Thoracic aorta (tissue), 2 donors: Measurements from ENCODE around the gene PLAAT5. TPM values are rescaled to one million over a fixed set of nuclear protein-coding genes. Genes with fewer than 3 reads are reported as not detected.

ENCODE experiments used
- ATAC-seq: fragments of 150-250 bp; one replicate; pipeline ENCODE4 v1.8.0; 2017; ENCODE audit warnings: low read depth; ENCODE audit not compliant: insufficient number of reproducible peaks, low FRiP score
- DNase-seq: peaks from one replicate; pipeline ENCODE4 v3.0.0-alpha.2; 2020; ENCODE audit warnings: low spot score
- H3K27ac ChIP-seq, 2 donors: fragments of 200-600 bp; sonication (generic); 1 replicate in 1 of 2; 2 replicates in 1 of 2; pipeline ENCODE4 v1.5.1; 2016; ENCODE audit warnings: mild to moderate bottlenecking in 2 of 2, moderate library complexity in 2 of 2
- H3K27me3 ChIP-seq: fragments of 200-600 bp; sonication (generic); replicated peaks from 2 replicates; pipeline ENCODE4 v1.6.0; 2016; ENCODE audit warnings: mild to moderate bottlenecking; ENCODE audit not compliant: insufficient read depth
- H3K36me3 ChIP-seq: fragments of 200-600 bp; sonication (generic); one replicate; pipeline ENCODE4 v1.5.1; 2016
- H3K4me1 ChIP-seq, 2 donors: fragments of 200-600 bp; sonication (generic); 1 replicate in 1 of 2; 2 replicates in 1 of 2; pipeline versions ENCODE4 v1.5.1 to v1.6.0; 2016; ENCODE audit warnings: low read depth in 2 of 2, mild to moderate bottlenecking in 1 of 2; ENCODE audit not compliant: control insufficient read depth in 1 of 2
- H3K4me3 ChIP-seq: fragments of 200-600 bp; sonication (generic); 2 replicates; pipeline ENCODE4 v1.5.1; 2016; ENCODE audit warnings: mild to moderate bottlenecking
- H3K9me3 ChIP-seq: fragments of 200-600 bp; sonication (generic); 2 replicates; pipeline ENCODE4 v1.5.1; 2016
- CTCF ChIP-seq: fragments of 200-600 bp; sonication (generic); IDR thresholded peaks from one replicate; pipeline ENCODE4 v1.5.1; 2019; ENCODE audit warnings: antibody characterized with exemption
- total RNA-seq, 2 donors: library from RNA; depleted of rRNA; stranded (reverse); fragments of >200 nt; gene quantifications; one replicate each; pipeline versions ENCODE4 v1.1.0 to v1.2.3, GENCODE V29; 2016

The PLAAT5 gene
- total RNA-seq, 2 donors from 2014 or later, result 0.49 to 1.8 TPM

DNA sequence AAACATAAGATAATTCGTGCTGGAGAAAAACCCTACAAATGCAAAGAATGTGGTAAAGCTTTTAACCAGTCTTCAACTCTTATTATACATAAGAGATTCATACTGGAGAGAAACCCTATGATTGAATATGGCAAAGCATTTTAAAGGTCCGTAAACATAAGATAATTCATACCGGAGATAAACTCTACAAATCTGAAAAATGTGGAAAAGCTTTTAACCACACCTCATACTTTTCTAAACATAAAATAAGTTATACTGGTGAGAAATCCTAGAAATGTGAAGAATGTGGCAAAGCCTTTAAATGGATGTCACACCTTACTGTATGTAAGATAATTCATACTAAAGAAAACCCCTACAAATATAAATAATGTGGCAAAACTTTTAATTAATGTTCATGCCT is 20.7 kb downstream of the PLAAT5 start:
- Histone ChIP-seq H3K27me3 (no peaks in the 10 kb centered on the region), H3K4me1 (no peaks in the 10 kb centered on the region), H3K4me3 (no peak overlapping the region), H3K36me3 (no peaks in the 10 kb centered on the region), H3K9me3 (peaks cover 8% of the 10 kb centered on the region), H3K27ac (no peak overlapping the region)
- no peak for TF ChIP-seq CTCF
- DNase-seq (no peak), ATAC-seq (no peak)

DNA sequence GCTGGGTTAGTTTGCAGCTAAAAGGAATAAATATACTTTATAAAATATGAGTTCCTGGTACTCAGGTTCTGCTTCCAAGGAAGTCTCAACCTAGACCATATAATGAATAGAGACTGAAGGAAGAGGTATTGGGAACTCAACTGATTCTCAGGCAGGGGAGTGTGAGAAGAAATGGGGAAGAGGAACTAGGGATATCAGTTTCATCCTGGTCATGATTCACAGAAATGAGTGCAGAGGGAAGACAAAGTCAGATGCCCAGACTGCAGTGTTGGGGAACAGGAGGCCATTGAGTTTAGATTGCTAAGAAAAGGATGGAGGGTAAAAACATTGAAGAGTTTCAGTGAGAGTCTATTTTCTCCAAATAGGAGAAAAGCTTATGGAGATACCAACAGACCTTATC is 28.8 kb downstream of the PLAAT5 start:
- H3K4me3 ChIP-seq, result no peak overlapping the region
- no peaks in the 10 kb centered on the region for H3K4me1 ChIP-seq
- TF ChIP-seq CTCF, result no peak
- ATAC-seq (no peak), DNase-seq (no peak)
- H3K9me3 ChIP-seq, result no peaks in the 10 kb centered on the region
- H3K27ac ChIP-seq, result no peak overlapping the region
- no peaks in the 10 kb centered on the region for H3K36me3 ChIP-seq
- H3K27me3 ChIP-seq, result no peaks in the 10 kb centered on the region

- TF ChIP-seq CTCF, result no peak
- no peak for ATAC-seq
- H3K27ac ChIP-seq, result no peak overlapping the region
- no peaks in the 10 kb centered on the region for H3K27me3 ChIP-seq
- no peaks in the 10 kb centered on the region for H3K4me1 ChIP-seq
- no peaks in the 10 kb centered on the region for H3K36me3 ChIP-seq
- DNase-seq, result no peak
- H3K4me3 ChIP-seq, result no peak overlapping the region
- no peaks in the 10 kb centered on the region for H3K9me3 ChIP-seq
Measured at GRCh38 chr11:63459586-63459985, 31.4 kb downstream of the PLAAT5 start.

DNA sequence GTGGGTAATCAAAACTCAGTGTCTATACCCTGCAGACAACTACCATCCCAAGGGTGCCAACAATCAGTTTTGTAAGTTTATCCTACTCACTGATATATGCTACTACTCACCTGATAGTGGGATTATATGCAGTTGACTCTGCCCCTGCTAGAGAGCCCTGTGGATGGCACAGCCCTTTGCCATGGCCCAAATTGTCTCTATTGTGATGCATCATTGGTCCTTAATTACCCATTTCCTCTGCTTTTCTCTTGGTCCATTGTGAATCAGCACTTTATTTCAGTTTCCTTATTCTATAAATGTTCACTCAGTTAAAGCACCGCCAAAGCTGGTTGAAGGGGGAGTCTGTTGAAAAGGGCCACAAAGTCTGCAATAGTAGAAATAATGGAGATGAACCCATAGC is 42.3 kb downstream of the PLAAT5 start:
- DNase-seq (no peak), ATAC-seq (no peak)
- no peaks in the 10 kb centered on the region for H3K4me1 ChIP-seq
- no peak overlapping the region for H3K4me3 ChIP-seq
- H3K9me3 ChIP-seq, result no peaks in the 10 kb centered on the region
- no peaks in the 10 kb centered on the region for H3K36me3 ChIP-seq
- no peak for TF ChIP-seq CTCF
- H3K27ac ChIP-seq, result no peak overlapping the region
- no peaks in the 10 kb centered on the region for H3K27me3 ChIP-seq

DNA sequence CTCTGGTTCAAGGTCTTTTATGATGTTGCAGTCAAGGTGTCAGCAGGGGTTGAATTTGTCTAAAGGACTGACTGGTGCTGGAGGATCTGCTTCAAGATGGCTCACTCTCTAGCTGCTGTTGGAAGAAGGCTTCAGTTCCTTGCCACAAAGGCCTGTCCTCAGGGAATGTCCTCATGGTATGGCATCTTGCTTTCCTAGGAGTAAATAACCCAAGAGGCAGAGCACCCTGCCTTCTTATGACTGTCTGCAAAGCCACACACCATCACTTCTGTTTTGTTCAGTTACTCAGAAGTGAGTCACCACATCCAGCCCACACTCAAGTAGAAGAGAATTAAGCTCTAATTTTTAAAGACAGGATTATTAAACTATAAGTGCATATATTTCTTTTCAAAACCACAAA is 45.2 kb downstream of the PLAAT5 start:
- H3K9me3 ChIP-seq, result no peaks in the 10 kb centered on the region
- TF ChIP-seq CTCF, result no peak
- DNase-seq, result no peak
- no peak overlapping the region for H3K4me3 ChIP-seq
- H3K27me3 ChIP-seq, result no peaks in the 10 kb centered on the region
- ATAC-seq, result no peak
- H3K4me1 ChIP-seq, result no peaks in the 10 kb centered on the region
- H3K27ac ChIP-seq, result no peak overlapping the region
- no peaks in the 10 kb centered on the region for H3K36me3 ChIP-seq
